Vagina (tissue), 2 donors: ENCODE measurements around the gene FBXO42.

Experiments used
- CTCF ChIP-seq, 3 experiments: fragments of 450-650 bp in 2 of 3; fragments of 200-600 bp in 1 of 3; sonication (generic) in 1 of 3; IDR thresholded peaks; one replicate each; pipeline ENCODE4 v1.5.1; 2017 to 2019; ENCODE audit warnings: antibody characterized with exemption in 3 of 3, mild to moderate bottlenecking in 2 of 3, moderate library complexity in 2 of 3
- POLR2A ChIP-seq, 2 donors: fragments of 450-650 bp; IDR thresholded peaks; one replicate each; pipeline ENCODE4 v1.6.1; 2017; ENCODE audit warnings: antibody characterized with exemption in 2 of 2, mild to moderate bottlenecking in 2 of 2, moderate library complexity in 2 of 2
- POLR2AphosphoS5 ChIP-seq, 2 donors: sonication (generic); formaldehyde crosslinking; IDR thresholded peaks; one replicate each; pipeline ENCODE4 v1.9.0; 2017; ENCODE audit warnings: antibody characterized with exemption in 2 of 2, mild to moderate bottlenecking in 2 of 2, low read depth in 1 of 2; ENCODE audit not compliant: insufficient read depth in 1 of 2

- TF ChIP-seq CTCF (IDR thresholded peaks at IDR 0.05): no peak
- no peak for TF ChIP-seq POLR2AphosphoS5 (IDR thresholded peaks at IDR 0.05; ENCODE audit: insufficient read depth in 1 of 2, low read depth in 1 of 2)
- TF ChIP-seq POLR2A (IDR thresholded peaks at IDR 0.05): no peak
These were observed 141.7 kb downstream of the FBXO42 start for GRCh38 chr1:16210581-16210980.
